Activated CD4-positive, alpha-beta T cell treated with anti-CD3 and anti-CD28 coated beads, Interleukin-2, amount 50 U/mL, for 16 hours (primary cell): ENCODE data around the gene TNPO1.

Experiments used
- DNase-seq: peaks from one replicate; pipeline ENCODE4 v3.0.0-alpha.2; 2020

The TNPO1 gene

DNA sequence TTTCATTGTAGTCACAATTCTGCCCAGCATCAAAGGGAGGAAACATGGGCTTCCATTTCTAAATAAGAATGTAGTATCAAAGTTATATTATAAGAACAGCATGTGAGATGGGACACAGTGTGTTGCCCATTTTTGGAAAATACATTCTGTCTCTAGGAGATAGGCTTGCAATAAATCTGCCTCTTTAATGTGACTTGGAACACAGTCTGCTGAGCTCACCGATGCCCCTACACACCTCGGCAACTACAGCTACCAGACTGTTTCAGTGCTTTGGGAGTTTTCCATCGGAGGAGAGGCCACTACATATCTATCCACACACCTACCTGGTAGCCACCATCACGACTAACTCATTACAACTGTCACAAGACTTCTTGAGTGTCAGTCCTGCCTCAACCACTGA is 120.4 kb downstream of the TNPO1 start:
- no peak for DNase-seq

DNA sequence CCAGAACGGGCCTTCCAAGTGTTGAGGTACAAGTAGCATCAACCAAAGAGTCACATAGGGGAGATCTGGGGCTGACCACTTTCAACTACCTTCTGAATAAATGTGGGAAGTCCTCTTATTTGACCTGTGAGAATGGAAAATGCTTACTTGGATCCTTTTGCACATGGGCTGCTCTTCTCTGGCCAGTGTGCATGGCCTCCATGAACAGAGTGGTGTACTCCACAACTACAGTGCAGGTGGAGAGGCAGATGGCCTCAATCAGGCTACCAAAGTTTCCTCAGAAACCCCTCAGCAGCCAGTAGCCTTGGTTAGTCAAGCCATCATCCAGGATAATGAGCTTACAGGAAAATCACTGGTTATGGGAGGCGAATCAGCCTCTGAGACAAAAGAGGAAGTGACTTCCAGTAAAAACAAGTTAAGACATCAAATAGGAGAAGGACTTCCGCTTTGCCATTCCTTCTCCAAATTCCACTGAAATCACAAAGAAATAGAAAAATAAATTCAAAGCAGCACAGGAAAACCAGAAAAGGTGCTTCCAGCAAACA is 121.1 kb downstream of the TNPO1 start:
- no peak for DNase-seq

DNA sequence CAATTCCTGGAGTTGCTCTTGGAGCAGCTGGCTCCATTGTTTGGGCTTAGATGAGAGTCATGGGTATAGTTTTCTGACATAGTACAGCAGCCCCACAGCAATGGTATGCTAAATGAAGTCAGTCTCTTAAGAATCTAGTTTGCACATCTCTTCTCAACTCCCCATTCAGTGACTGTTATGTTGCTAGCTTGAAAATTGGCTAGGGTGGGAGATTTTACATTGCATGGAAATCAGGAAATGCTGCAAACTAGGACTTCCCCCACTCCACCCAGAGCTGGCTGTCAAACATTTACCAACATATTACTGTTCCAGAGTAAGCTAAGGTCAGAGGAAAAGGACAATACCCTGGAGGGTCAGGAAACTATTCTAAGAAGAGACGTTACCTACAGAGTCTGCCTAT is 121.7 kb downstream of the TNPO1 start:
- DNase-seq, result no peak

DNA sequence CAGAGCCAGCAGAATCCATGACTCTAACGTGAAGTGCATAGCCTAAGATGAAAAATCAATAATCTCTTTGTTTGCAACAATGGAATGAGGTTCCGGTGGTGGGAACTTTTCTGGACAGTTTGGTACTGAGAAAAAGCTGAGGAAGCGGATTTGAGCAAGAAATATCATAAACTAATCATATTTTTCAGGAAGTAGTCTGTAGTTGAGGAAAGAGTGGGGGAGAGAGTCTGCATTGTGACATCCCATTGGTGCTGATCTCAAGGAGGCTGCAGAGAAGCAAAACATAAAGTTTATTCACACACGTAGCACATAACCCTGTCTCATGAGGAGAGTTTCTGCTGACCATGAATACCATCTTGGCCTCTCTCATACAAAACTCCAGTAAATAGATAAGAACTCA is 123.6 kb downstream of the TNPO1 start:
- DNase-seq, result no peak

DNA sequence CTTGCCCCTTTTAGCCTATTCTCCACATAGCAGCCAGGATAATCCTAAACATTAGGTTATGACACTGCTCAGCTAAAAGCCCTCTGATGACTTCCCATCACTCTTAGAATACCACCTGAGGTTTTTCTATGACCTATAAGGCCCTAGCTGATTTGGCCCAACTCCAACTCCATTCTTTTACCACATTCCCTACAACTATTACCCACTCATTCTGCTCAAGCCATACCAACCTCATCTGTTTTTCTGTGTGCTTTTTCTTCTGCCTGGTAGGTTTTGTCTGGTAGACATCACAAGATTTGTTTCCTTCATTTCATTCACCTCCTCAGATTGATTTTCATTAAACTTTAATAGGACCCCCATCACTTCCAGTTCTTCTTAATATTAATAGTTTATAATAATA is 126.8 kb downstream of the TNPO1 start:
- DNase-seq, result no peak

DNA sequence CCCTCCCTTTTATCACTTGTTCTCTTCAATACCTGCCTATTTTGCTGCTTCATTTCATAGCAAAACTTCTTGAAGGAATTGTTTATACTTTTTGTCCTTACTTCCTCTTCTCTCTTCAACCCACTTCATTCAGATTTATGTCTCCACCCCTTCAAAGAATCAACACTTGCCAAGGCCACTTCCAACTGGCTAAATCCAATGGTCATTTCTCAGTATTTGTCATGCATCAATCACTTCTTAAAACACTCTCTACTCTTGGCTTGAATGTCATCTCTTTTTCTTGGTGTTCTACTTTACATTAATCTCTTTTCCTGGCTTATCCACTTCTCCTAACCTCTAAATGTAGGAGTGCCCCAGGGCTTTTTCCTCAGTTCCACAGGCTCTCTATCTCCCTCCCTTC is 131.0 kb downstream of the TNPO1 start:
- no peak for DNase-seq

DNA sequence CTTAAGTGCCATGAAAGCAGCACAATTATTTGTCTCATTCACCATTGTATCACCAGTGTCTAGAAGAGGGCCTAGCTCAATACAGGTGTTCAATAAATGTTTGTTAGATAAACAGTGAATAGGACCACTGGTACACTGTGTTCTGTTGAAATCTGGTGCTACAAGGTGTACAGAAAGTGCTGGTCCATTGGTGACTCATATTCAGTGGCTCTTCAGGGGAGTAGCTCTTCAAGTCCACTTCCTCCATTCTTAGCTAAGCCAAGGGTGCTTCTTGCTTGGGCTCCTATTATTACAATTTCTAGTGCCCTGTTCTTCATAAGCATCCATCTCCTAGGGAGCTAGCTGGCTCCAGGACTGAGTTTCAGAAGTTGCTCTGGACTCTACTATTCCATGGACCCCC is 133.0 kb downstream of the TNPO1 start:
- DNase-seq, result no peak

DNA sequence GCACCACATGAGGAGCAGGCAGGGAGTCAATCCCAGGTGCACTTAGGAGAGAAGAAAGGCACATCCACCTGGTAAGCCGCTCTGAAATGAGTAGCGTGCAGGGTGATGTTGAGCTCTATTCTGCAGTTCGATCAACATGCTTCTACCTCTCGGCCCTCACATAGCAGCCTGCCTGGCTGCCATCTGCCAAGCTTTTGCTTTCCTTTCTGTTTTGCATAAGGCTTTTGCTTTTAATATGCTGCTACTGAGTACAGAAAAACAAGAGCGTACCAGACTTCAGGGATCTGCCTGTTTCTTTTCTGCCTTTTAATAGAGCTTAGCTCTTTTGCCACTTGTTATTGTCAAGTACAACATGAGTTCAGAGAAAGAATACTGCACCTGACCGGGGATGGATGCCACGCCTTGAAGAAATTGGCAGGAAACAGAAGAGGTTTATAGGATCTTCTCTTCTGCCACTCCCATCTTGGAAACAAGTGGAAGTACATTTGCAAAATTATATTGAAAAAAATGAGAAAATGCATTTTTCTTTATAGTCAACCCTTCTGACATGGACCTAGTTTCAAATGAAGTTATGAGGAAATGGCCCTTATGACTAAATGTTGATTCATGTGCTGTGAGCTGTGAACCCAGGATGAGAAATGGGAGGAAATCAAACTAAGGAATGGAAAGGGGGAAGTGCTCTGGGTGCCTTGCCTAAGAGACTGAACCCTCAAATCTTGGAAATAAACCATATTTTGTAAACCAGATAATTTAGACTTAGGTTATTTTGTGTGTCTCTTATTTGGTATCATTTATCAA is 135.4 kb downstream of the TNPO1 start:
- DNase-seq, result no peak

DNA sequence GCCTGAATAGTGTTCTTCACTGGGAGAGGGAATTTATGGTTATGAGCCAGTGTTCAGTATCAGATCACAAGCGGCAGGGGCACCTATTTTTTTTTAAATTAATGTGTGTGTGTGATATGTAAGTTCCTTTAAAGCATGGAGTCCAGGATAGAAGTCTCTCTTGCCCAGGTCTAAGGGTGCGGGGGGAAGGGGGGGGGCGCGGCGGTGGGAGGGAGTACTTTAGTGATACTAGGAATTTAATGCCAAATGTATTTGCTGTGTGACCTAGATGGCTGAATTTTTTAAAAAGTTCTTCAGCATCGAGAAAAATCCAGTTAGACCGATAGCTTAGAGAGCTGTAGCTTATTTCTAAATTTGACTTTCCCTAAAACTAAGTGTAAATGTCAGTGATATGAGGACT is 137.9 kb downstream of the TNPO1 start:
- no peak for DNase-seq

DNA sequence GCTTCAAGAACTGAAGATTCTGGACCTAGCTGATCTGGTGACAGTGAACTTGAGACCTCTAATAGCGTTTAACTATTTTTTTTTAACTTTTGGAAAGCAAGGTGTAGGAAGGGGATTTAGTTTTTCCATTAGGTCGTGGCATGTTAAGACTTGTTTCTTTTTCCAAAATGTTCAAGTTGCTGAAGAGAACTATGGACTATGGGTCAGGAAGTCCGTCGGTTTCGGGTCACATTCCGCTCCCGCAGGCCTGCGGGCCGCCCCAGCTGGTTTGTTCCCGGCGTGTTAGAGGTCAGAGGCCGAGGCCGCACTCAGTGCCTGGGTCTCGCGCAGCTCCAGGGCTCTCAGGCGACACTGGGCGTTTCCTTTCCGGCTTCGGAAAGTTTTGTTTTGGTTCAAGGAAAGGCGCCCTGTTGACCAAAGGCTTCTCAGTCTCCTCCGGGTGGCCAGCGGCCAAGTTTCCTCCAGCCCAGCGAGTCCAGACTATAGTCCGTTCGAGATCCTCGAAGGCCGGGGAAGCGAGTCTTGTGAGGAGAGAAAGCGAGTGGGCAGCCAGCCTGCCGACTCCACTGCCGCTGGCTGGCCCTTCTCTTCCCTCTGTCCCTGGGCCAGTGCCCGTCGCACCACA is 138.8 kb downstream of the TNPO1 start:
- DNase-seq, result peak; percentile 14

DNA sequence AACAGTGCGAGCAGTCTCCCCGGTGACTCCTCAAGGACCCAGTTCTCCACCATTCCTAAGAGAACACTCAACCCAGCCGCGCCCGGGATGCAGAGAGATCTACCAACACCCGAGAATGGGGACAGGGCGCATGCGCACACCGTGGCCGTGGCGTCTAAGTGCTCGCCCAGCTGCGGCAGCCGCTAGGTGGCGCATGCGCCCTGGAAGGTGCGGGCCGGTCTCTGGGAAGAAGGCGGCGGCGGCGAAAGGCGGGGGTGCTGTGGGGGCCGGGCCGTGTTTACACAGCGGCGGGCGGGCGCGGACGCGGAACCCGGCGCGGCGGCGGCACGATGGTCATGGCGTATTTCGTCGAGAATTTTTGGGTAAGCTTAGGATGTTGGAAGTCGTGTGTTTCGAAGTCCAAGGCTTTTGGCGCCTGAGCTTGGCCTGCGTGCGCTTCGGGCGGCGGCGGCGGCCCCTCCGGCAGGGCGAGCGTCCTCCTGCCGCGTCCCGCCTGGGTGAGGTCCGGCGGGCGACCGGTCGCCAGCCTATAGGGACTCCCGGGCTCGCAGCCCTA is 139.4 kb downstream of the TNPO1 start, which contains the start of gene FCHO2:
TSS of gene FCHO2 (plus strand) at position 274 of the 556 bp plus-strand sequence. CDS start at position 330, 56 bp downstream.
- DNase-seq, result peak; percentile 95

DNA sequence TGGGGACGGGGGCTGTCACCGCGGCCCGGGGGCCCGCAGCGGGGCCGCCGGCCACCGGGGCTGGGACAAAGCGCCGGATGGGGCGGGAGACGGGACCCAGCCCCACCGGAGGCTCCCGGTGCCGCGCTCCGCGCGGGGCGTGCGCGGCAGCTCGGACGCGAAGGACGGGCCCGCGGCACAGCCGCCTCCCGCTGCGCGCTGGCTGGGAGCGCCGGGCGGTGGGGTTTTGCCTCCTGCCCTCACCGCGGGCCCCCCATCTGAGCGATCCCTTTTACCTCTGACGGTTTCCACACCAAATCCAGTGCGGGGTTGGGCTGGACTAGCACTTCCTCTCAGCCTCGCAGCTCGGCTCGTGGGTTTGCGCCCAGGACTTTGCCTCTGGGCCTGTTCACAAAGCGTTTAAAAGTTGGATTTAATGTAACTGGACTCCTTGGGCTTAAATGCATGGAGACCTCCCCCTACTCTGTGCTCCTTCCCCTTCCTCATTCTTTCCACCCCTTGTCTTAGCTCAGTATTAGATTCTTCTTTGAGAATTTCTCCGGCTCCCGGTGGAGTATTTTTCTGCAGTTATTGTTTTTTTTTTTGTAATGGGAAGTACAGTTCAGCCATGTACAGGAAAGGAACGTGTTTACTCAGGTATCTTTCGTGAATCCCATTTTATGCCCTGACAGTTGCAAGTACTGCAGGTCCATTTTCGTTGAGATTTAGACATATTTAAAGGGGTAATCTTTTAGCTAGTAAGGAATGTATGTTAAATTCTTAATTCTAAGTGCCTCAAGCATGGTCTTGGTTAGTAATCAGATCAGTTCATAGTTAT is 140.1 kb downstream of the TNPO1 start:
- peak; percentile 2 for DNase-seq

DNA sequence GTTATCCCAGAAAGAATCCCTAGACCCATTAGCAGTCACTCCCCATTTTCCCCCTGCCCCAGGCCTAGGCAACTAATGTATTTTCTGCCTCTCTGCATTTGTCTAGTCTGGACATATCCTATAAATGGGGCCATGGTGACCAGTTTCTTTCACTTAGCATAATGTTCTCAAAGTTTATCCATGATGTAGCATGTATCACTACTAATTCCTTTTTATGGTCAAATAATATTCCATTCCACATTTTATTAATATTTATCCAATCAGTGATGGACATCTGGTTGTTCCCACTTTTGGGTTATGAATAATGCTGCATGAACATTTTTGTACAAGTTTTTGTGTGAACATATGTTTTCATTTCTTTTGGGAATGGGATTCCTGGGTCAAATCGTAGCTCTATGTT is 140.9 kb downstream of the TNPO1 start:
- no peak for DNase-seq

DNA sequence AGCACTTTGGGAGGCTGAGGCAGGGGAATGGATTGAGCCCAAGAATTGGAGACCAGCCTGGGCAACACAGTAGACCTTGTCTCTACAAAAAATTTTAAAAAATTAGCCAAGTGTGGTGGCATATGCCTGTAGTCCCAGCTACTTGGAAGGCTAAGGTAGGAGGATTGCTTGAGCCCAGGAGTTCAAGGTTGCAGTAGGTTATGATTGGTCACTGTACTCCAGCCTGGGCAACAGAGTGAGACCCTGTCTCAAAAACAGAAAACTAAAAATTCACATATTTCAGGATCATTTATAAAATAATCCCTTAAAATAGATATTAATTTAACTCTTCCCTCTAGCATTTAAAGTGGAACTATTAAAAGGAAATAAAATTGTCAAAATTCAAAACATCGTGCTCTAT is 142.8 kb downstream of the TNPO1 start:
- no peak for DNase-seq
